Measurements from ENCODE around the gene SMAD7. TPM values are rescaled to one million over a fixed set of nuclear protein-coding genes. Genes with fewer than 3 reads are reported as not detected.

The SMAD7 gene
- total RNA-seq, 1 experiment from 2014 or later = 8.8 TPM

GRCh38 chr18:48929941-48930713 lies 20.6 kb downstream of the SMAD7 start:
- DNase-seq (ENCODE audit: low read depth) = peak; percentile 68

DNA sequence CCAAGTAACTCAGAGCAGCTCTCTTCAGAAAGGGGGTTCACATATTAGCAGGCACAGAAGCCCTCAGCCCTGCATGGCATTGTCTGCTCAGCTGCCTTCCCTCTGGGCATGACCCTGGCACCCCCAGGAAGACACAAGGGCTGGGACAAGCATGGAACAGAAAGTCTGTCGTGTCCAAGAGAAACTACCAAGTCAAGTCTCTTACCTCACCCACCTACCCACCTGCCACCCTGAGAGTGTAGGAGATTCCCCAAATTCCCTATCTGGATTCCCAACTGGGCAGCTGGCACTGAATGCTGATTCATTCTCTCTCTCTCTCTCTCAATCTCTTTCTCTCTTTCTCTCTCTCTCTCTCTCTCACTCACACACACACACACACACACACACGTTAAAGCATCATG lies 21.6 kb downstream of the SMAD7 start:
- no peak for DNase-seq (ENCODE audit: low read depth)

GRCh38 chr18:48928787-48929186 lies 22.0 kb downstream of the SMAD7 start:
- DNase-seq (ENCODE audit: low read depth) = peak; percentile 86

- no peak for DNase-seq (ENCODE audit: low read depth)
These were observed 23.3 kb downstream of the SMAD7 start for GRCh38 chr18:48927286-48928080.

DNA sequence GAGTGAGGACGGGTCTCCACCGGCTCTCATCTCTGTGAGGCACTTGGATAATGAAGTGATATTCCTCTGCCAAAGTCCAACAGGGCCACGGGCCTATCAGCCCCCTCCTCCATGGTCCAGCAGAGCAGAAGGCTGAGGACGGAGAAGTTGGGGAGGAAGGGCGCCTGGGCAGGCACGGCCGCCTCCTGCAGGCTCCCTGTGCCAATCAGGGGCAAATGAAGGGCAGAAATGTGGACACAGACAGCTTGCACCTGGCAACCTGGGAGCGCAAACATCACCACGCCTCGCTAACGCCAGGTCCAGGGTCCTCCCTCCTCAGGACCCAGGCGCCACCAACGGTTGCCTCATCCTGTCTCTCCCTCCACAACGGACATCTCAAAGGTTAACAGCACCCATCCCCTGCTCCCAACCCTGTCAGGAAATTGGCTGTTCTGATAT lies 24.3 kb downstream of the SMAD7 start:
- DNase-seq (ENCODE audit: low read depth) = no peak

DNA sequence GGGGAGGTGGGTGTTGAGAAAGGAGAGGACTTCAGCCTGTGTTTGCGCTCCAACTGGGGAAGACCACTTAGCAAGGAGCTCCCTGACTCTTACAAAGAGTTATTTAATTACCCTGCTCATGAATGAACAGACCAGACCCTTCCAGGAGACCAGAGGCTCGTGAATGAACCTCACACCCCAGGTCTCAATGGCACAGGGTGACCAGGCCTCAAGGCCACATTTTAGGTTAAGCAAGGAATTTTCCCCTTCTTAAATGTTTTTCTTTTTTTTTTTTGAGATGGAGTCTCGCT lies 25.3 kb downstream of the SMAD7 start:
- DNase-seq (ENCODE audit: low read depth) = no peak

DNA sequence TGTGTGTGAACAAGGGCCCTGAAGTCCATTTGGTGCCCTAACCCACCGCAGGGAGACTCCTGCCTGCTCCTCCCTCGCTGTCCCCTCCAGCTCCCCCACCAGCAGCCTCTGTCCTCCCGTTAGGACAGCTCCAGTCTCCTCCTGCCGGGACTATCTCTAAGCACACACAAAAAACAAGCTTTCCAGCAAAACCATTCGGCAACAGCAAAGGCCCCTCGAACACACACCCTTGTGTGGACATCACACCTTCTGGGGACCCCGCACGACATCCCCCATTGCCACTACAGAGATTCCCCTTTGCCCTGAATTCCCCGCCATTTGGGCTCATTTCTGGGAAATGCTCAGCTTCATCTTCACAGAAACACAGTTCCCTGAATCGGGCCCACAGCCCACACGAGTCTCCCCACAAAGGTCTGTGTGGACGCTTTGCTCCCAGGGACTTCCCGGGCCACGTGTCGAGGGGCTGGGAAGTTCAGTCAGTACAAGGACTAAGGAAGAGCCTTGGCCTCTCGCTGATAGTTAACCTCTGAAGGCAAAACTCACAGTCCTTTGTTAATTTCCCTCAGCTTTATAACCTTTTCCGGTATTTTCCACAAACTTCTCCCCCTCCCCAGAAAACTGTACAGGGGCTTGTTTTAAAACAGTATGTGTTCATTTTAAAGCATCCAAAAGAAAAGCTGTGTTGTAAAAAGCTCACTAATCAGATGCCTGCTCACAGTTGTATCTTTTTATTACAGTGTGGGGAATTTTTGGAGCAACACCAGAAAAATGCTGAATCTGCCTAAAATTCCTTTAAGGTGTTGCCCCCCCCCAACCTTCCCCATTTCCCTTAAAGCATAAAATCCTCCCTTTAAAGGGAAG lies 25.9 kb downstream of the SMAD7 start:
- no peak for DNase-seq (ENCODE audit: low read depth)

- DNase-seq (ENCODE audit: low read depth) = peak; percentile 72
These were observed 26.8 kb downstream of the SMAD7 start for GRCh38 chr18:48923746-48924629.

DNA sequence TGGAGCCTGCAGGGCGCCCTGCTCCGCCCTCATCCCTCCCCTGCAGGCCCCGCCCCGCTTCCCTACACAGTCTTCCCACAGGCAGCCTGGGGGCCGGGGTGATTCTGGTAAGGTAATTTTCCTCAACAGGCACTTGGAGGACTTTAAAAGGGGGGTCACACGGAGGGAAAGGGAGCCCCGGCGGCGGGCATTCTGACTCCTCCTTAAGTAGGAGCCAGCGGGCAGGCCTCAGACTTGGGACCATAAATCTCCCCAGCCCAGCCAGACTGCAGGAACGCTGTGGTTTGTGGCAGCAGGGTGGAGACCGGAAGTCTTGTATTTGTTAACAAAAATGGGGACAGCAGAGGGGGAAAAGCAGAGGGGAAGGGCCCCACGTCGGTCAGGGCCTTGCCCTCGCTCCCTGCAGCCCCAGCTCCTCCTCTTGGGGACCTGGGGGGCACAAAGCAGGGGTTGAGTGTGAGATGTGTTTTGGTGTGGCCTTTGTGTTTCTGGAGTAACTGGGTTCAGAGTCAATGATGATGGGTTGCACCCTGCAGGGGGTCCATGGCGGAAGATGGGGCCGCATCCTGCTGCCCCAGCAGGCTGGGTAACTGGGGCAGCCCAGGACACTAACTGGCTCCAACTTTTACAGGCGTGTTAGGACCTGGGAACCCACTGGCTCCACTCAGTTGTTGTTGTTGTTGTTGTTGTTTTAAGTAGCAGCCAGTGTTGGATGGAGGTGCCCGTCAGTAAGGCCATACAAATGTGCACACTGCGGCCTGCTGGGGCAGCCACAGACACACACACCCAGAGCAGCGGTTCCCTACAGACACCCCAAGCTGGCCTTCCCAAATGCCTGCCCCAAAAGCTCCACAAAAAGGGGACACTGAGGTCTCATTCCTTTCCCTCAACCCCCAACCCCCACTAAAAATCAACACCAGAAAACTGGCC lies 27.7 kb downstream of the SMAD7 start:
- DNase-seq (ENCODE audit: low read depth) = peak; percentile 95

GRCh38 chr18:48922226-48922800 lies 28.5 kb downstream of the SMAD7 start:
- DNase-seq (ENCODE audit: low read depth) = no peak

DNA sequence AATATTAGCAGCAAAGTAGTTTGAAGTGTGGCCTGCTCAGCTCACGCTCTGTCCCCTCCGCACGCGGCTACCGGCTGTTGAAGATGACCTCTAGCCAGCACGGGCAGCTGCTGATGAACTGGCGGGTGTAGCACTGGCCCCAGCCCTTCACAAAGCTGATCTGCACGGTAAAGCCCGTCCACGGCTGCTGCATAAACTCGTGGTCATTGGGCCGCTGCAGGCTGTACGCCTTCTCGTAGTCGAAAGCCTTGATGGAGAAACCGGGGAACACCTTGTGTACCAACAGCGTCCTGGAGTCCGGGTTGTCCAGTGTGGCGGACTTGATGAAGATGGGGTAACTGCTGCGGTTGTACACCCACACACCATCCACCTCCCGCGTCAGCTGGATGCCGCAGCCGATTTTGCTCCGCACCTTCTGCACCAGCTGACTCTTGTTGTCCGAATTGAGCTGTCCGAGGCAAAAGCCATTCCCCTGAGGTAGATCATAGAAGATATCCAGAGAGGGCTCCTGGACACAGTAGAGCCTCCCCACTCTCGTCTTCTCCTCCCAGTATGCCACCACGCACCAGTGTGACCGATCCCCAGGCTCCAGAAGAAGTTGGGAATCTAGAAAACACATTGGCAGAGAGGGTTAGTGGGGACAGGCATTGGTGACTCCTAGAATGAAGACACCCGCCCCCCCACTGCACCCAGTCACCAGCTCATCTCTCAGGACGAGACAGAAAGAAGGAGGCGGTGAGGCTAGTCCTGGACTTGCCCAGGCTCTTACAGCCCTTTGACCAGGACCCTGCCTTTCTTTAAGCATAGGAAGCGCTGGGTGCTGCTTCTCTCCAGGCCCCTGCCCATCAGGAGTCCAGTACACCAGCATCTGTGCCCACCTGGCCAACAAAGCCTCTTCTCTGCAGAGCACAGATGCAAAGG lies 29.2 kb downstream of the SMAD7 start:
- DNase-seq (ENCODE audit: low read depth) = no peak

- no peak for DNase-seq (ENCODE audit: low read depth)
These were observed 30.2 kb downstream of the SMAD7 start for GRCh38 chr18:48920408-48921038.

- no peak for DNase-seq (ENCODE audit: low read depth)
These were observed 31.2 kb downstream of the SMAD7 start for GRCh38 chr18:48919547-48919946.

GRCh38 chr18:48918660-48919456 lies 31.9 kb downstream of the SMAD7 start:
- no peak for DNase-seq (ENCODE audit: low read depth)

GRCh38 chr18:48917579-48918517 lies 32.9 kb downstream of the SMAD7 start:
- DNase-seq (ENCODE audit: low read depth) = no peak

All from RPMI7951 (cell line).